ENCODE results near the gene SAMSN1. TPM values are rescaled to one million over a fixed set of nuclear protein-coding genes. Genes with fewer than 3 reads are reported as not detected.
A peak's percentile ranks its signal among the peaks of the same experiment; 100 is the strongest.

The SAMSN1 gene
- total RNA-seq, 2 donors from 2014 or later = 1.8 to 4.6 TPM

- TF ChIP-seq POLR2A (IDR thresholded peaks at IDR 0.05) = no peak
- TF ChIP-seq CTCF (IDR thresholded peaks at IDR 0.05) = no peak
- Histone ChIP-seq H3K4me1 (no peaks in the 10 kb centered on the region), H3K9me3 (no peaks in the 10 kb centered on the region), H3K27ac (no peak overlapping the region), H3K4me3 (no peak overlapping the region), H3K27me3 (no peaks in the 10 kb centered on the region), H3K36me3 (replicated peaks in 1 of 2; ENCODE audit: insufficient read depth in 1 of 2, low read depth in 2 of 2) (no peaks in the 10 kb centered on the region)
- WGBS, 2 donors = 63% methylated on average over 2 of the region's 2 CpGs
- DNase-seq (no peak), ATAC-seq (no peak)
- intact Hi-C loops (cut with DNase I) = no loop called here
Measured at GRCh38 chr21:14451546-14451945, 94.6 kb downstream of the SAMSN1 start.

GRCh38 chr21:14448784-14449183, 97.3 kb downstream of the SAMSN1 start:
- DNase-seq (no peak), ATAC-seq (no peak)
- Histone ChIP-seq H3K36me3 (replicated peaks in 1 of 2; ENCODE audit: insufficient read depth in 1 of 2, low read depth in 2 of 2) (no peaks in the 10 kb centered on the region), H3K9me3 (no peaks in the 10 kb centered on the region), H3K4me1 (no peaks in the 10 kb centered on the region), H3K27me3 (no peaks in the 10 kb centered on the region), H3K27ac (no peak overlapping the region), H3K4me3 (no peak overlapping the region)
- 55 to 58% methylated on average over 1 of the region's 1 CpG for WGBS, 2 donors
- intact Hi-C loops (cut with DNase I) = no loop called here
- no peak for TF ChIP-seq CTCF (IDR thresholded peaks at IDR 0.05)
- TF ChIP-seq POLR2A (IDR thresholded peaks at IDR 0.05) = no peak

GRCh38 chr21:14438211-14438610, 107.9 kb downstream of the SAMSN1 start:
- 51 to 53% methylated on average over 4 of the region's 4 CpGs for WGBS, 2 donors
- DNase-seq = peak in 1 of 4 donors; percentile 25
- intact Hi-C loops (cut with DNase I) = no loop called here

GRCh38 chr21:14435423-14435822, 110.7 kb downstream of the SAMSN1 start:
- no peak overlapping the region for H3K27ac ChIP-seq
- DNase-seq (no peak), ATAC-seq (no peak)
- TF ChIP-seq POLR2A (IDR thresholded peaks at IDR 0.05) (no peak), CTCF (IDR thresholded peaks at IDR 0.05) (no peak)
- H3K9me3 ChIP-seq = no peaks in the 10 kb centered on the region
- H3K36me3 ChIP-seq (replicated peaks in 1 of 2; ENCODE audit: insufficient read depth in 1 of 2, low read depth in 2 of 2) = no peaks in the 10 kb centered on the region
- H3K4me3 ChIP-seq = no peak overlapping the region
- WGBS, 2 donors = 18 to 30% methylated on average over 1 of the region's 1 CpG
- intact Hi-C loops (cut with DNase I) = no loop called here
- H3K27me3 ChIP-seq = no peaks in the 10 kb centered on the region
- no peaks in the 10 kb centered on the region for H3K4me1 ChIP-seq

More at GRCh38 chr21:14438211-14438610, 107.9 kb downstream of the SAMSN1 start:
- no peak overlapping the region for H3K27ac ChIP-seq
- no peaks in the 10 kb centered on the region for H3K4me1 ChIP-seq
- no peaks in the 10 kb centered on the region for H3K9me3 ChIP-seq
- ATAC-seq = no peak
- no peaks in the 10 kb centered on the region for H3K27me3 ChIP-seq
- no peak overlapping the region for H3K4me3 ChIP-seq
- TF ChIP-seq CTCF (IDR thresholded peaks at IDR 0.05) = no peak
- TF ChIP-seq POLR2A (IDR thresholded peaks at IDR 0.05) = no peak
- no peaks in the 10 kb centered on the region for H3K36me3 ChIP-seq (replicated peaks in 1 of 2; ENCODE audit: insufficient read depth in 1 of 2, low read depth in 2 of 2)

Other genes starting within 250 kb of the SAMSN1 start
- 10 to 100 TPM; 10.2 to 11.2 TPM for gene HSPA13, start 163.2 kb downstream of the SAMSN1 start, total RNA-seq

All from body of pancreas (tissue), 4 donors.